Measurements from ENCODE around the gene GLCCI1. TPM values are rescaled to one million over a fixed set of nuclear protein-coding genes. Genes with fewer than 3 reads are reported as not detected.

The GLCCI1 gene
- total RNA-seq, 1 experiment from 2014 or later: 12.9 TPM

GRCh38 chr7:8070451-8071180 is 102.0 kb downstream of the GLCCI1 start:
- no peaks in the 10 kb centered on the region for H3K27me3 Mint-ChIP-seq (ENCODE audit: unreplicated experiment)
- intact Hi-C loops (cut with micrococcal nuclease; ENCODE audit: unreplicated experiment): no loop called here
- no peaks in the 10 kb centered on the region for H3K9me3 Mint-ChIP-seq (ENCODE audit: low read depth, unreplicated experiment)
- peaks cover 7% of the 10 kb centered on the region for H3K4me1 Mint-ChIP-seq (ENCODE audit: low read depth, unreplicated experiment)
- no peak overlapping the region for H3K4me3 Mint-ChIP-seq (ENCODE audit: low read depth, unreplicated experiment)
- H3K27ac Mint-ChIP-seq (ENCODE audit: unreplicated experiment): no peak overlapping the region
- no peak for DNase-seq
- TF ChIP-seq, protein P1, sequence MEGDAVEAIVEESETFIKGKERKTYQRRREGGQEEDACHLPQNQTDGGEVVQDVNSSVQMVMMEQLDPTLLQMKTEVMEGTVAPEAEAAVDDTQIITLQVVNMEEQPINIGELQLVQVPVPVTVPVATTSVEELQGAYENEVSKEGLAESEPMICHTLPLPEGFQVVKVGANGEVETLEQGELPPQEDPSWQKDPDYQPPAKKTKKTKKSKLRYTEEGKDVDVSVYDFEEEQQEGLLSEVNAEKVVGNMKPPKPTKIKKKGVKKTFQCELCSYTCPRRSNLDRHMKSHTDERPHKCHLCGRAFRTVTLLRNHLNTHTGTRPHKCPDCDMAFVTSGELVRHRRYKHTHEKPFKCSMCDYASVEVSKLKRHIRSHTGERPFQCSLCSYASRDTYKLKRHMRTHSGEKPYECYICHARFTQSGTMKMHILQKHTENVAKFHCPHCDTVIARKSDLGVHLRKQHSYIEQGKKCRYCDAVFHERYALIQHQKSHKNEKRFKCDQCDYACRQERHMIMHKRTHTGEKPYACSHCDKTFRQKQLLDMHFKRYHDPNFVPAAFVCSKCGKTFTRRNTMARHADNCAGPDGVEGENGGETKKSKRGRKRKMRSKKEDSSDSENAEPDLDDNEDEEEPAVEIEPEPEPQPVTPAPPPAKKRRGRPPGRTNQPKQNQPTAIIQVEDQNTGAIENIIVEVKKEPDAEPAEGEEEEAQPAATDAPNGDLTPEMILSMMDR (IDR thresholded peaks at IDR 0.05; ENCODE audit: unreplicated experiment): no peak
- CTCF ChIA-PET: no interaction called here
- no peaks in the 10 kb centered on the region for H3K36me3 Mint-ChIP-seq (ENCODE audit: insufficient read depth, unreplicated experiment)
- BruUV-seq (replicated peaks): no TSS peak

DNA sequence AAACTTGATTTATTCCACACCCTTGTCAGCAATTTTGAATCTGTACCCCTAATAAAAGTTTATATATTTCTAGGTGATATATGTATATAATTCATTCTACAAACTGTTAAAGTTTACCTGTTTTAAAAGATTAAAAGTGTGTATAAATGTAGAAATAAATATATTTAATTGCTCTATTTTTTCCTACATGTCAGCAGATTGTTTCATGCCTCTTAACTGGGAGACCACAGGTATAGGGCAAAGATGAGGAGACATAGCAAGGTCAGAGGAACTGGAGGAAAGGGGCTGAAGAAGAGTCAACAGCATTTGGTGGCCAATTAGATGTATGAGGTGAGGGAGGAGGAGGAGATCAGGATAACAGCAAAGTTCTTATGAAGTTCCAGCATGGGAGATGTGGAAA is 109.8 kb downstream of the GLCCI1 start:
- CTCF ChIA-PET: no interaction called here
- no peaks in the 10 kb centered on the region for H3K4me1 Mint-ChIP-seq (ENCODE audit: low read depth, unreplicated experiment)
- no peak for DNase-seq
- no peak overlapping the region for H3K4me3 Mint-ChIP-seq (ENCODE audit: low read depth, unreplicated experiment)
- TF ChIP-seq, protein P1 (IDR thresholded peaks at IDR 0.05; ENCODE audit: unreplicated experiment): no peak
- intact Hi-C loops (cut with micrococcal nuclease; ENCODE audit: unreplicated experiment): no loop called here
- H3K9me3 Mint-ChIP-seq (ENCODE audit: low read depth, unreplicated experiment): no peaks in the 10 kb centered on the region
- no TSS peak for BruUV-seq (replicated peaks)
- no peaks in the 10 kb centered on the region for H3K27me3 Mint-ChIP-seq (ENCODE audit: unreplicated experiment)
- no peaks in the 10 kb centered on the region for H3K36me3 Mint-ChIP-seq (ENCODE audit: insufficient read depth, unreplicated experiment)
- H3K27ac Mint-ChIP-seq (ENCODE audit: unreplicated experiment): no peak overlapping the region

DNA sequence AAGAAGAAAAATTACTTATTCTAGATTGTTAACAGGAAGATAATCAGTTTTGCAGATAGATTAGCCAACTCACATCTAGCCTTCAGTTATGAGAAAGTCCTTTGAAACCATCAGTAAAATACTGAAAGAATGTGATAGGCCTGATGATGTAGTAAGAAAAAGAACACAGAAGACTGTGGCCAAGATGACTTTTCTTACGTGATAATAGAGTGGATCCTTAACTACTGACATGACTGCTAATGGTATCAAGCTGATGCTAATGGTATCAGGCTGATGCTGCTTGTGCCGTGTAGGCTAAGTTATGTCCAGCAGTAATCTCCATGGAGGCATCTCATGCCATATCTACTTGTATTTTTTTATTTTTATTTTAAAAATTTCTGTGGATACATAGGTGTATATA is 114.2 kb downstream of the GLCCI1 start:
- no peak for DNase-seq
- TF ChIP-seq, protein P1 (IDR thresholded peaks at IDR 0.05; ENCODE audit: unreplicated experiment): no peak
- CTCF ChIA-PET: interaction anchor here (0.6 kb wide), 1 partner anchor 192 kb away, joined by 3 read pairs; no protein-coding TSS in a partner anchor
- no TSS peak for BruUV-seq (replicated peaks)
- H3K27me3 Mint-ChIP-seq (ENCODE audit: unreplicated experiment): no peaks in the 10 kb centered on the region
- no peak overlapping the region for H3K4me3 Mint-ChIP-seq (ENCODE audit: low read depth, unreplicated experiment)
- H3K4me1 Mint-ChIP-seq (ENCODE audit: low read depth, unreplicated experiment): no peaks in the 10 kb centered on the region
- H3K36me3 Mint-ChIP-seq (ENCODE audit: insufficient read depth, unreplicated experiment): no peaks in the 10 kb centered on the region
- intact Hi-C loops (cut with micrococcal nuclease; ENCODE audit: unreplicated experiment): loop anchor here (5.0 kb wide), 1 partner anchor 1240 kb away; no protein-coding TSS in a partner anchor
- no peak overlapping the region for H3K27ac Mint-ChIP-seq (ENCODE audit: unreplicated experiment)
- no peaks in the 10 kb centered on the region for H3K9me3 Mint-ChIP-seq (ENCODE audit: low read depth, unreplicated experiment)

DNA sequence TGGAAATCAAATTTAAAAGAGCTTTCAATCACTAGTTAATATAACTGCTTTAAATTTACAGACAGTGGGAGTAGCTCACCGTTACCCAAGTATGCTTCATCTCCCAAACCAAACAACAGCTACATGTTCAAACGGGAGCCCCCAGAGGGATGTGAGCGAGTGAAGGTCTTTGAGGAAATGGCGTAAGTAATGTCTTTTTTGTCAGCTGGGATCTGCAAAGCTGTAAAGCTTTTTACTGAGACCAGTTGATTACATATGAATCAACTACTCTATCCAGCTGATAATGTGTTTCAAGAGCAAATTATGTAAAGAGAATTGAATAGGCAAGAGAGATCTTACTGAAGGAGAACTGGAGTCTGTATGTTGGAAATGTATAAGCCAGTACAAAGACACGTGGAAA is 116.2 kb downstream of the GLCCI1 start:
- H3K27me3 Mint-ChIP-seq (ENCODE audit: unreplicated experiment): no peaks in the 10 kb centered on the region
- CTCF ChIA-PET: no interaction called here
- intact Hi-C loops (cut with micrococcal nuclease; ENCODE audit: unreplicated experiment): loop anchor here (5.0 kb wide), 1 partner anchor 1237 kb away; no protein-coding TSS in a partner anchor

More for the DNA sequence above, 116.2 kb downstream of the GLCCI1 start:
- no peak for DNase-seq
- Mint-ChIP-seq H3K27ac (ENCODE audit: unreplicated experiment) (no peak overlapping the region), H3K4me3 (ENCODE audit: low read depth, unreplicated experiment) (no peak overlapping the region), H3K4me1 (ENCODE audit: low read depth, unreplicated experiment) (no peaks in the 10 kb centered on the region), H3K9me3 (ENCODE audit: low read depth, unreplicated experiment) (no peaks in the 10 kb centered on the region), H3K36me3 (ENCODE audit: insufficient read depth, unreplicated experiment) (no peaks in the 10 kb centered on the region)
- no TSS peak for BruUV-seq (replicated peaks)
- TF ChIP-seq, protein P1 (IDR thresholded peaks at IDR 0.05; ENCODE audit: unreplicated experiment): no peak

Data from Calu3 (cell line).